ENCODE data around the gene ZNF764. TPM values are rescaled to one million over a fixed set of nuclear protein-coding genes. Genes with fewer than 3 reads are reported as not detected.
A peak's percentile ranks its signal among the peaks of the same experiment; 100 is the strongest.

ZNF764 gene
- total RNA-seq, 1 donor: 4.3 TPM

- DNase-seq (ENCODE audit: low read depth): no peak
- TF ChIP-seq CTCF (IDR thresholded peaks at IDR 0.05; ENCODE audit: insufficient read depth, low read depth, low read length): no peak
- no peak overlapping the region for H3K4me3 ChIP-seq (ENCODE audit: low read depth, low read length)
These were observed 27.8 kb downstream of the ZNF764 start for GRCh38 chr16:30530163-30531037.

GRCh38 chr16:30528799-30529457 is 29.2 kb downstream of the ZNF764 start:
- no peak for TF ChIP-seq CTCF (IDR thresholded peaks at IDR 0.05; ENCODE audit: insufficient read depth, low read depth, low read length)
- DNase-seq (ENCODE audit: low read depth): no peak
- H3K4me3 ChIP-seq (ENCODE audit: low read depth, low read length): no peak overlapping the region

GRCh38 chr16:30527635-30528178 is 30.5 kb downstream of the ZNF764 start:
- TF ChIP-seq CTCF (IDR thresholded peaks at IDR 0.05; ENCODE audit: insufficient read depth, low read depth, low read length): no peak
- H3K4me3 ChIP-seq (ENCODE audit: low read depth, low read length): peak overlapping the region; percentile 29
- DNase-seq (ENCODE audit: low read depth): peak; percentile 7

GRCh38 chr16:30526823-30527634 is 31.1 kb downstream of the ZNF764 start:
- TF ChIP-seq CTCF (IDR thresholded peaks at IDR 0.05; ENCODE audit: insufficient read depth, low read depth, low read length): peak; percentile 24
- peak overlapping the region; percentile 87 for H3K4me3 ChIP-seq (ENCODE audit: low read depth, low read length)
- peak; percentile 97 for DNase-seq (ENCODE audit: low read depth)

- H3K4me3 ChIP-seq (ENCODE audit: low read depth, low read length): peak within 1 kb of the TSS; percentile 87
- TF ChIP-seq CTCF (IDR thresholded peaks at IDR 0.05; ENCODE audit: insufficient read depth, low read depth, low read length): no peak
- peak; percentile 46 for DNase-seq (ENCODE audit: low read depth)
These were observed 31.9 kb downstream of the ZNF764 start, which contains the start of gene ZNF768 for GRCh38 chr16:30526137-30526822. Gene ZNF768 (minus strand): TSS chr16:30526566. CDS start chr16:30526413, 153 bp downstream.

GRCh38 chr16:30525844-30526136 is 32.4 kb downstream of the ZNF764 start:
- H3K4me3 ChIP-seq (ENCODE audit: low read depth, low read length): peak overlapping the region; percentile 87
- peak; percentile 32 for DNase-seq (ENCODE audit: low read depth)
- no peak for TF ChIP-seq CTCF (IDR thresholded peaks at IDR 0.05; ENCODE audit: insufficient read depth, low read depth, low read length)

Measured in fibroblast of villous mesenchyme (primary cell).